ENCODE data around the gene IL18R1.

DNA sequence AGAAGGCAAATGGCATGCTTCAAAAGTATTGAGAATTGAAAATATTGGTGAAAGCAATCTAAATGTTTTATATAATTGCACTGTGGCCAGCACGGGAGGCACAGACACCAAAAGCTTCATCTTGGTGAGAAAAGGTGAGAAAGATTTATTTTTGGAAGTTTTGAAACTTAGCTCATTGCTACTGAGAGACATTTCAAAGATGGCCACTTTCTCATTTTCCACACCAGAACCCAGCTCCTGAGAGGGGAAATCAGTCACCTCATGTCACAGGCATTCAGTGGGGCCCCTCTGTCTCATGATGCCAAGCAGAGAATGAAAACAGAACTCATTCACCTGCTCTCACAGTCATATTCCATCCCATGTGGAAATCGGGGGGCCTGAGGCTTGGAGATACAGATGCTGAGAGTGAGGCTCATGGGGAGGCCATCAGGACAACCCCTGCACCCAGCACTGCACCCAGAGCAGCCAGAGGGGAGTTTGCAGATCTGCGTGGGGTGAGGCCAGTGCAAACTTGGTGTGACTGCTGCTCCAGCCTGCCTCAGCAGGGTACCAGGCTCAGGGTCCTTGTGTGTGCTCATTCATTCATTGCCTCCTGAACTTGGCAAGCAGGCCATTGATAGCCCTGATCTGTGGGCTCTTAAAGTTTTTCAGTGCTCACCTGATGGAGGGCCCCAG is 31.4 kb downstream of the IL18R1 start:
- TF ChIP-seq EZH2 (IDR thresholded peaks at IDR 0.05; ENCODE audit: borderline replicate concordance, low read depth, low read length, severe bottlenecking) (no peak), POLR2A (IDR thresholded peaks at IDR 0.05; ENCODE audit: low read depth, low read length) (no peak), POLR2AphosphoS5 (IDR thresholded peaks at IDR 0.05; ENCODE audit: insufficient read depth, low read depth, low read length) (no peak), FOS (IDR thresholded peaks at IDR 0.05; ENCODE audit: borderline replicate concordance, insufficient read depth, low read length) (no peak)
- TF ChIP-seq, protein P1, sequence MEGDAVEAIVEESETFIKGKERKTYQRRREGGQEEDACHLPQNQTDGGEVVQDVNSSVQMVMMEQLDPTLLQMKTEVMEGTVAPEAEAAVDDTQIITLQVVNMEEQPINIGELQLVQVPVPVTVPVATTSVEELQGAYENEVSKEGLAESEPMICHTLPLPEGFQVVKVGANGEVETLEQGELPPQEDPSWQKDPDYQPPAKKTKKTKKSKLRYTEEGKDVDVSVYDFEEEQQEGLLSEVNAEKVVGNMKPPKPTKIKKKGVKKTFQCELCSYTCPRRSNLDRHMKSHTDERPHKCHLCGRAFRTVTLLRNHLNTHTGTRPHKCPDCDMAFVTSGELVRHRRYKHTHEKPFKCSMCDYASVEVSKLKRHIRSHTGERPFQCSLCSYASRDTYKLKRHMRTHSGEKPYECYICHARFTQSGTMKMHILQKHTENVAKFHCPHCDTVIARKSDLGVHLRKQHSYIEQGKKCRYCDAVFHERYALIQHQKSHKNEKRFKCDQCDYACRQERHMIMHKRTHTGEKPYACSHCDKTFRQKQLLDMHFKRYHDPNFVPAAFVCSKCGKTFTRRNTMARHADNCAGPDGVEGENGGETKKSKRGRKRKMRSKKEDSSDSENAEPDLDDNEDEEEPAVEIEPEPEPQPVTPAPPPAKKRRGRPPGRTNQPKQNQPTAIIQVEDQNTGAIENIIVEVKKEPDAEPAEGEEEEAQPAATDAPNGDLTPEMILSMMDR (IDR thresholded peaks at IDR 0.05; ENCODE audit: extremely low read depth in 1 of 2, insufficient read depth in 1 of 2, low read depth in 1 of 2, low read length in 2 of 2) = no peak

Measured in endothelial cell of umbilical vein (primary cell).